ENCODE measurements around the gene RAB11FIP3. TPM values are rescaled to one million over a fixed set of nuclear protein-coding genes. Genes with fewer than 3 reads are reported as not detected.
A peak's percentile ranks its signal among the peaks of the same experiment; 100 is the strongest.

The RAB11FIP3 gene
- total RNA-seq, 1 donor from 2014 or later = 52.1 TPM

GRCh38 chr16:450785-451512, 25.5 kb downstream of the RAB11FIP3 start:
- Mint-ChIP-seq H3K4me3 (peak overlapping the region; percentile 74), H3K27me3 (no peaks in the 10 kb centered on the region), H3K27ac (peak overlapping the region; percentile 75), H3K9me3 (peaks cover 4% of the 10 kb centered on the region), H3K4me1 (ENCODE audit: unreplicated experiment) (peaks cover 9% of the 10 kb centered on the region), H3K36me3 (peaks cover 7% of the 10 kb centered on the region)
- no peak for DNase-seq (ENCODE audit: extremely low spot score, unreplicated experiment)
- TF ChIP-seq, protein P1, sequence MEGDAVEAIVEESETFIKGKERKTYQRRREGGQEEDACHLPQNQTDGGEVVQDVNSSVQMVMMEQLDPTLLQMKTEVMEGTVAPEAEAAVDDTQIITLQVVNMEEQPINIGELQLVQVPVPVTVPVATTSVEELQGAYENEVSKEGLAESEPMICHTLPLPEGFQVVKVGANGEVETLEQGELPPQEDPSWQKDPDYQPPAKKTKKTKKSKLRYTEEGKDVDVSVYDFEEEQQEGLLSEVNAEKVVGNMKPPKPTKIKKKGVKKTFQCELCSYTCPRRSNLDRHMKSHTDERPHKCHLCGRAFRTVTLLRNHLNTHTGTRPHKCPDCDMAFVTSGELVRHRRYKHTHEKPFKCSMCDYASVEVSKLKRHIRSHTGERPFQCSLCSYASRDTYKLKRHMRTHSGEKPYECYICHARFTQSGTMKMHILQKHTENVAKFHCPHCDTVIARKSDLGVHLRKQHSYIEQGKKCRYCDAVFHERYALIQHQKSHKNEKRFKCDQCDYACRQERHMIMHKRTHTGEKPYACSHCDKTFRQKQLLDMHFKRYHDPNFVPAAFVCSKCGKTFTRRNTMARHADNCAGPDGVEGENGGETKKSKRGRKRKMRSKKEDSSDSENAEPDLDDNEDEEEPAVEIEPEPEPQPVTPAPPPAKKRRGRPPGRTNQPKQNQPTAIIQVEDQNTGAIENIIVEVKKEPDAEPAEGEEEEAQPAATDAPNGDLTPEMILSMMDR (conservative IDR thresholded peaks at IDR 0.05) = no peak

GRCh38 chr16:454397-454940, 29.0 kb downstream of the RAB11FIP3 start:
- Mint-ChIP-seq H3K9me3 (peaks cover 4% of the 10 kb centered on the region), H3K27me3 (no peaks in the 10 kb centered on the region), H3K4me3 (no peak overlapping the region), H3K36me3 (peaks cover 7% of the 10 kb centered on the region), H3K4me1 (ENCODE audit: unreplicated experiment) (peaks cover 27% of the 10 kb centered on the region), H3K27ac (no peak overlapping the region)
- TF ChIP-seq, protein P1 (conservative IDR thresholded peaks at IDR 0.05) = no peak
- DNase-seq (ENCODE audit: extremely low spot score, unreplicated experiment) = no peak

DNA sequence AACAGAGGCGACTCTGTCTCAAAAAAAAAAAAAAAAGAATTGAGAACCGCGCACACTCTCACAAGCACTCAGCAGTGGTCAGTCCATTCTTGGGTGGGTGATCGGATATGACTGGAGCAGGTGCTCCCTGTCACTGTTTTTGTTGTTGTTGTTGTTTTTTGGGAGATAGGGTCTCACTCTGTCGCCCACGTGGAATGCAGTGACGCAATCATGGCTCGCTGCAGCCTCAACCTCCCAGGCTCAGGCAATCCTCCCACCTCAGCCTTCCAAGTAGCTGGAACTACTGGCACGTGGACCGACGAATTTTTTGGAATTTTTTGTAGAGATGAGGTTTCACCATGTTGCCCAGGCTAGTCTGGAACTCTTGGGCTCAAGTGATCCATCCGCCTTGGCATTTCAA, 30.0 kb downstream of the RAB11FIP3 start:
- H3K27me3 Mint-ChIP-seq = no peaks in the 10 kb centered on the region
- H3K36me3 Mint-ChIP-seq = peaks cover 7% of the 10 kb centered on the region
- H3K27ac Mint-ChIP-seq = no peak overlapping the region
- DNase-seq (ENCODE audit: extremely low spot score, unreplicated experiment) = no peak
- peaks cover 4% of the 10 kb centered on the region for H3K9me3 Mint-ChIP-seq
- H3K4me3 Mint-ChIP-seq = no peak overlapping the region
- H3K4me1 Mint-ChIP-seq (ENCODE audit: unreplicated experiment) = peaks cover 25% of the 10 kb centered on the region
- TF ChIP-seq, protein P1 (conservative IDR thresholded peaks at IDR 0.05) = no peak

DNA sequence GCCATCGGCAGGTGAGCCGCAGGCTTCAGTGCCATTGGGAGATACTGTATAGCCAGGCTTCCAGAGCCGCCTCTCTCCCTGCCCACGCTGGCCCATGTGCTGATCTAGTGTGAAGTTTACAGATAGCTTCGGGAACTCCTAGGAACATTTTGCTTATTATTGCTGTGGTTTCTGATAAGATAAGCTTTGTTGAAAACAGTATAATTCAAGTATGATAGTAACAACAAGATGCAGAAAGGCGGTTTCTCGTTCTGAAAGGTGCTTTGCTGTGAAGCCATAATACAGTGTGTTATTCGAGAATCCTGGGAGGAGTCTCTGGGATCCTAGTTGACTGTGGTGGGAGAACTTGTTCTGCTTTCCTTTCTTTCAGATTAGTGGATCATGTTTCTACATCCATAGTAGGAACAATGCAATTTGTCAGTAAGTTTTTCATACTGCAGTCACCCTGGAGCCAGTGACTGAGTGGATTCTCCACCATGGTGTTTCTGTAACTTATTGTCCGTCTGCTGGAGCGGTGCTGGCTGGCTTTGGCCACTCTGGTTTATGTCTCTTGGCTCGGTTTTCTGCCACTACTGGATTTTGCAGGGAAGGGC, 31.5 kb downstream of the RAB11FIP3 start:
- TF ChIP-seq, protein P1 (conservative IDR thresholded peaks at IDR 0.05) = no peak
- Mint-ChIP-seq H3K4me1 (ENCODE audit: unreplicated experiment) (peaks cover 18% of the 10 kb centered on the region), H3K4me3 (peak overlapping the region; percentile 58), H3K36me3 (peaks cover 9% of the 10 kb centered on the region), H3K27me3 (no peaks in the 10 kb centered on the region), H3K9me3 (no peaks in the 10 kb centered on the region), H3K27ac (peak overlapping the region; percentile 68)
- no peak for DNase-seq (ENCODE audit: extremely low spot score, unreplicated experiment)

DNA sequence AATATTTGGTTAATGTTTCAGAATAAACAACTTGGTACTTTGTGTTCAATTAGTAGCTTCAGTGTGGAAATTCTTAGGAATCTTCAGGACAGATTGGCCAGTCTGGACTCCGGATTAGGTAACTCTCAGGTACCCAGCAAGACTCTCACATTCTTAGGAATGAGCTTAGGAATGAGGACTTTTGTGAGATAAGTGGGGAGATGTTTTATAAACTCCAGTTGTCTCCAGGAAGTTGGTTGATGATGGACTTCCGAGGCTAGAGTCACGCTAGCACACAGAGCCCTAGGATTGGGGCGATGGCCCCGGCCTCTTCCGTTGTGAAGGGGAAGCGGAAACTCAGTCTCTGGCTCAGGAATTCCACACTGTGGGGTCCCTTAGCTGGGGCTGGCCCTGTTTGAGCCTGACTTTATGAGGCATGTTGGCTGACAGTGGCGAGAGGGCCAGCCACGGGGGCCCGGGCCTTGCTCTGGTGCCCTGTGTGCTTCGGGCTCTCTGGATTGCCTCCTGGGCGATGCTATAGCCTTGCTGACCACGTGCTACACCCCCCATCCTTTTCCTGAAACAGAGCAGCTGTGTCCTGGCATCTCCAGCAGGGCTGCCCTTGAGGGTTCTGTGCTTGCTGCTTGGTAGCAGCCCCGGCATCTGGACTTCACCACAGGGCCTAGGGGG, 32.4 kb downstream of the RAB11FIP3 start:
- no peak overlapping the region for H3K27ac Mint-ChIP-seq
- peaks cover 12% of the 10 kb centered on the region for H3K36me3 Mint-ChIP-seq

More for the DNA sequence above, 32.4 kb downstream of the RAB11FIP3 start:
- Mint-ChIP-seq H3K27me3 (no peaks in the 10 kb centered on the region), H3K4me1 (ENCODE audit: unreplicated experiment) (peaks cover 18% of the 10 kb centered on the region), H3K4me3 (no peak overlapping the region), H3K9me3 (no peaks in the 10 kb centered on the region)
- TF ChIP-seq, protein P1 (conservative IDR thresholded peaks at IDR 0.05) = no peak
- DNase-seq (ENCODE audit: extremely low spot score, unreplicated experiment) = no peak

Data from type B pancreatic cell (in vitro differentiated cells).